ENCODE measurements around the gene LIN7C.

Gene LIN7C

GRCh38 chr11:27447288-27448183, 59.0 kb downstream of the LIN7C start:
- no peak for DNase-seq (ENCODE audit: low read depth in 3 of 3)

GRCh38 chr11:27445625-27446024, 60.9 kb downstream of the LIN7C start:
- no peak for DNase-seq (ENCODE audit: low read depth in 3 of 3)

GRCh38 chr11:27444801-27445215, 61.8 kb downstream of the LIN7C start:
- DNase-seq (ENCODE audit: low read depth in 3 of 3) = no peak
